ENCODE measurements around the gene EEFSEC.

DNA sequence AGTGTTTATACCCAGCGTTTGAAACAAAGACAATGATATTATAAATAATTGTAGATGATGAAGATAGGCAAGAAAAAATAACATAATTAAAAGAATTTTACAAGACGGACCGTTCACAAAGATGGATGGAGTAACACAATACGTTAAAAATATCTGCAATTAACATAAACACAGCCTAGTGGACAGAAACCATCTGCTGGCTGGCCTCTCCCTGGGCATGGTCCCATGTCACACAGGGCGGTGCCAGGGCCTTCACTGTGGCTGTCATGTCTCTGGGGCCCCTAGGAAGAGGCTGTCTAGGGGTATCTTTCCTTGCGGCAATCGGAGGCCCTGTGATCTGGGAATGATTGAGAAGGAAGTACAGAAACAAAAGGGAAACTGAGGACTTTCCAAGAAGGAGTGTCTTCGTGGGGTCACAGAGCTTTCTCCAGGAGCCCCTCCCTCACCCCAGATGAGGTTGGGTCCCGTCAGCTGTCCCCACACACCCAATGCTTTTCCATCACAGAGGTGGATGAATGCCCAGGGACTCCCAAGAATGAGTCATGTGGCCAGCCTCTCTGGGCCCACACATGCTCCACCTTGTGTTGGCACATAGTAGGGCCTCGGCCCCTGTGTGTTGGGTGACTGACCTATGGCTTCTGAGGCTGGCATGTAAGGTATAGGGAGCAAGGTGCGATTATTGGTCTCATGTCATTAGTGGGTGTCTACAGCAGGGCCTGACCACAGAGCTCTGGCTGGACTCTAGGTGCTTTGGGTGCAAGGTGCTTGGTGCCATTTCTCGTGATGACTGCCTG is 226.3 kb downstream of the EEFSEC start:
- TF ChIP-seq EZH2 (IDR thresholded peaks at IDR 0.05), result no peak
- TF ChIP-seq, protein P1, sequence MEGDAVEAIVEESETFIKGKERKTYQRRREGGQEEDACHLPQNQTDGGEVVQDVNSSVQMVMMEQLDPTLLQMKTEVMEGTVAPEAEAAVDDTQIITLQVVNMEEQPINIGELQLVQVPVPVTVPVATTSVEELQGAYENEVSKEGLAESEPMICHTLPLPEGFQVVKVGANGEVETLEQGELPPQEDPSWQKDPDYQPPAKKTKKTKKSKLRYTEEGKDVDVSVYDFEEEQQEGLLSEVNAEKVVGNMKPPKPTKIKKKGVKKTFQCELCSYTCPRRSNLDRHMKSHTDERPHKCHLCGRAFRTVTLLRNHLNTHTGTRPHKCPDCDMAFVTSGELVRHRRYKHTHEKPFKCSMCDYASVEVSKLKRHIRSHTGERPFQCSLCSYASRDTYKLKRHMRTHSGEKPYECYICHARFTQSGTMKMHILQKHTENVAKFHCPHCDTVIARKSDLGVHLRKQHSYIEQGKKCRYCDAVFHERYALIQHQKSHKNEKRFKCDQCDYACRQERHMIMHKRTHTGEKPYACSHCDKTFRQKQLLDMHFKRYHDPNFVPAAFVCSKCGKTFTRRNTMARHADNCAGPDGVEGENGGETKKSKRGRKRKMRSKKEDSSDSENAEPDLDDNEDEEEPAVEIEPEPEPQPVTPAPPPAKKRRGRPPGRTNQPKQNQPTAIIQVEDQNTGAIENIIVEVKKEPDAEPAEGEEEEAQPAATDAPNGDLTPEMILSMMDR (IDR thresholded peaks at IDR 0.05), result no peak
- no peak for TF ChIP-seq EZH2phosphoT487 (IDR thresholded peaks at IDR 0.05)
